ENCODE data around the gene CCDC175. TPM values are rescaled to one million over a fixed set of nuclear protein-coding genes. Genes with fewer than 3 reads are reported as not detected.

The CCDC175 gene
- total RNA-seq, 4 donors from 2014 or later: 0.41 TPM; not detected in 3

- no peaks in the 10 kb centered on the region for H3K27me3 ChIP-seq
- H3K27ac ChIP-seq: no peak overlapping the region
- H3K9me3 ChIP-seq: no peaks in the 10 kb centered on the region
- DNase-seq: no peak
- no peak for TF ChIP-seq CTCF (IDR thresholded peaks at IDR 0.05)
- no peak for TF ChIP-seq POLR2A (IDR thresholded peaks at IDR 0.05)
- intact Hi-C loops (cut with DNase I; ENCODE audit: low total_unique reads): no loop called here
- no peaks in the 10 kb centered on the region for H3K36me3 ChIP-seq
- H3K4me1 ChIP-seq: no peaks in the 10 kb centered on the region
- no peak overlapping the region for H3K4me3 ChIP-seq
Observed at GRCh38 chr14:59537476-59537875, 39.1 kb downstream of the CCDC175 start.

GRCh38 chr14:59534361-59534987, 42.1 kb downstream of the CCDC175 start:
- H3K9me3 ChIP-seq: no peaks in the 10 kb centered on the region
- H3K36me3 ChIP-seq: no peaks in the 10 kb centered on the region
- intact Hi-C loops (cut with DNase I; ENCODE audit: low total_unique reads): no loop called here
- H3K27ac ChIP-seq: no peak overlapping the region
- no peaks in the 10 kb centered on the region for H3K27me3 ChIP-seq
- DNase-seq: no peak
- H3K4me3 ChIP-seq: no peak overlapping the region
- H3K4me1 ChIP-seq: no peaks in the 10 kb centered on the region
- TF ChIP-seq CTCF (IDR thresholded peaks at IDR 0.05): no peak
- TF ChIP-seq POLR2A (IDR thresholded peaks at IDR 0.05): no peak

- Histone ChIP-seq H3K27ac (no peak overlapping the region), H3K4me1 (no peaks in the 10 kb centered on the region), H3K4me3 (no peak overlapping the region), H3K27me3 (no peaks in the 10 kb centered on the region), H3K36me3 (no peaks in the 10 kb centered on the region), H3K9me3 (no peaks in the 10 kb centered on the region)
- intact Hi-C loops (cut with DNase I; ENCODE audit: low total_unique reads): no loop called here
- DNase-seq: no peak
- TF ChIP-seq CTCF (IDR thresholded peaks at IDR 0.05) (no peak), POLR2A (IDR thresholded peaks at IDR 0.05) (no peak)
Observed at GRCh38 chr14:59532419-59532818, 44.2 kb downstream of the CCDC175 start.

- Histone ChIP-seq H3K9me3 (no peaks in the 10 kb centered on the region), H3K36me3 (no peaks in the 10 kb centered on the region), H3K27ac (no peak overlapping the region), H3K27me3 (no peaks in the 10 kb centered on the region), H3K4me1 (no peaks in the 10 kb centered on the region), H3K4me3 (no peak overlapping the region)
- no peak for TF ChIP-seq POLR2A (IDR thresholded peaks at IDR 0.05)
- no peak for TF ChIP-seq CTCF (IDR thresholded peaks at IDR 0.05)
- intact Hi-C loops (cut with DNase I; ENCODE audit: low total_unique reads): no loop called here
- DNase-seq: no peak
Observed at GRCh38 chr14:59530349-59530748, 46.3 kb downstream of the CCDC175 start.

GRCh38 chr14:59529189-59529588, 47.4 kb downstream of the CCDC175 start:
- Histone ChIP-seq H3K4me1 (no peaks in the 10 kb centered on the region), H3K4me3 (no peak overlapping the region), H3K36me3 (no peaks in the 10 kb centered on the region), H3K27me3 (no peaks in the 10 kb centered on the region), H3K27ac (no peak overlapping the region), H3K9me3 (no peaks in the 10 kb centered on the region)
- TF ChIP-seq CTCF (IDR thresholded peaks at IDR 0.05): no peak
- no peak for TF ChIP-seq POLR2A (IDR thresholded peaks at IDR 0.05)
- DNase-seq: no peak
- intact Hi-C loops (cut with DNase I; ENCODE audit: low total_unique reads): no loop called here

Measured in uterus (tissue), 4 donors.